GM12878 (cell line): ENCODE results near the gene ACTR2. TPM values are rescaled to one million over a fixed set of nuclear protein-coding genes. Genes with fewer than 3 reads are reported as not detected.

Source experiments
- ATAC-seq: fragments of 200-7000 bp; cut with Tn5 transposase; 3 replicates; pipeline ENCODE4 v1.9.1; 2020; ENCODE audit warnings: mild to moderate bottlenecking, moderate library complexity
- BruUV-seq: library from RNA; stranded (reverse); fragments of 400-500 nt; replicated peaks from 2 replicates; lab custom pipeline; 2021; lab: Mats Ljungman, UMichigan
- CTCF ChIA-PET: fragments of 300-600 bp; sonication (Branson Sonifier 250); formaldehyde crosslinking; extraction: SDS; loops from one replicate; lab custom pipeline; 2021; ENCODE audit warnings: inconsistent platforms; lab: Yijun Ruan, JAX
- POLR2A ChIA-PET: fragments of 350-600 bp; formaldehyde crosslinking; extraction: SDS; loops from one replicate; lab custom pipeline; 2021; ENCODE audit warnings: inconsistent platforms; lab: Charles Lee
- RAD21 ChIA-PET: fragments of 300-600 bp; sonication (Branson Sonifier 250); formaldehyde crosslinking; loops from one replicate; lab custom pipeline; 2023; ENCODE audit warnings: antibody characterized with exemption; ENCODE audit not compliant: unreplicated experiment; lab: Charles Lee
- SMC1A ChIA-PET: fragments of 300-600 bp; sonication (Branson Sonifier 250); formaldehyde crosslinking; loops from one replicate; lab custom pipeline; 2023; ENCODE audit not compliant: unreplicated experiment, uncharacterized antibody; lab: Charles Lee
- DNase-seq: peaks from one replicate; pipeline ENCODE4 v3.0.0-alpha.2; 2011; ENCODE audit warnings: low read depth, low spot score
- FAIRE-seq: peaks from 3 replicates; lab custom pipeline; 2011; peaks lifted over from hg19 to GRCh38; lab: Jason Lieb, UNC
- H2AFZ ChIP-seq: 2 replicates; pipeline ENCODE4 v1.6.0; 2011; ENCODE audit warnings: low read depth, low read length, control low read depth; ENCODE audit not compliant: control insufficient read depth
- H3K27ac ChIP-seq: 2 replicates; pipeline ENCODE4 v1.5.1; 2011; ENCODE audit warnings: control low read depth; ENCODE audit not compliant: control insufficient read depth, insufficient read depth
- H3K27me3 ChIP-seq, 2 experiments: replicated peaks in 1 of 2; 2 replicates each; pipeline versions ENCODE4 v1.6.0 to v1.6.1; 2011; ENCODE audit warnings: low read length in 1 of 2; ENCODE audit not compliant: control insufficient read depth in 2 of 2, insufficient read depth in 2 of 2
- H3K36me3 ChIP-seq, 2 experiments: 2 replicates each; pipeline ENCODE4 v1.5.1; 2011; ENCODE audit warnings: low read length in 1 of 2; ENCODE audit not compliant: control insufficient read depth in 2 of 2, insufficient read depth in 2 of 2
- H3K4me1 ChIP-seq: 2 replicates; pipeline ENCODE4 v1.6.1; 2011; ENCODE audit warnings: mild to moderate bottlenecking, low read length, moderate library complexity, mixed read lengths; ENCODE audit not compliant: control insufficient read depth, insufficient read depth
- H3K4me2 ChIP-seq: 2 replicates; pipeline ENCODE4 v1.6.0; 2011; ENCODE audit warnings: control low read depth; ENCODE audit not compliant: control insufficient read depth, insufficient read depth
- H3K4me3 ChIP-seq: fragments of 200-600 bp; sonication (generic); 2 replicates; pipeline ENCODE4 v1.5.1; 2016
- H3K79me2 ChIP-seq: 2 replicates; pipeline ENCODE4 v1.6.0; 2011; ENCODE audit warnings: low read length; ENCODE audit not compliant: control insufficient read depth, insufficient read depth
- H3K9ac ChIP-seq: 2 replicates; pipeline ENCODE4 v1.8.0; 2011; ENCODE audit warnings: low read length, control low read depth, mixed read lengths; ENCODE audit not compliant: control insufficient read depth, insufficient read depth
- H3K9me3 ChIP-seq: replicated peaks from 3 replicates; pipeline ENCODE4 v1.5.1; 2011; ENCODE audit warnings: mild to moderate bottlenecking, low read length; ENCODE audit not compliant: control insufficient read depth, insufficient read depth
- H4K20me1 ChIP-seq: 2 replicates; pipeline ENCODE4 v1.6.0; 2011; ENCODE audit not compliant: control insufficient read depth, insufficient read depth
- CEBPB ChIP-seq, 2 experiments: fragments of 150-350 bp in 1 of 2; IDR thresholded peaks; 2 replicates each; pipeline ENCODE4 v1.6.1; 2012 to 2014; ENCODE audit warnings: low read depth in 2 of 2, low read length in 2 of 2, borderline replicate concordance in 1 of 2, inconsistent platforms in 1 of 2
- CREM ChIP-seq: IDR thresholded peaks from 2 replicates; pipeline ENCODE4 v1.6.1; 2014; ENCODE audit warnings: antibody characterized with exemption, low read depth
- EGR1 ChIP-seq, 2 experiments: IDR thresholded peaks; 1 replicate in 1 of 2; 2 replicates in 1 of 2; pipeline ENCODE4 v1.6.1; 2011 to 2012; ENCODE audit warnings: low read depth in 2 of 2, low read length in 2 of 2, borderline replicate concordance in 1 of 2, mild to moderate bottlenecking in 1 of 2, moderate library complexity in 1 of 2
- FOXK2 ChIP-seq: fragments of 450-650 bp; IDR thresholded peaks from 2 replicates; pipeline ENCODE4 v1.6.1; 2017; ENCODE audit warnings: mild to moderate bottlenecking, moderate library complexity
- IKZF1 ChIP-seq: fragments of 450-650 bp; conservative IDR thresholded peaks from 2 replicates; pipeline ENCODE4 v1.6.1; 2017; ENCODE audit warnings: antibody characterized with exemption, mild to moderate bottlenecking
- NFXL1 ChIP-seq: fragments of 450-650 bp; IDR thresholded peaks from 2 replicates; pipeline ENCODE4 v1.6.1; 2017; ENCODE audit warnings: antibody characterized with exemption, mild to moderate bottlenecking, borderline replicate concordance
- POLR2AphosphoS5 ChIP-seq: IDR thresholded peaks from 2 replicates; pipeline ENCODE4 v1.6.1; 2011; ENCODE audit warnings: mild to moderate bottlenecking, low read length, inconsistent platforms
- POU2F2 ChIP-seq: IDR thresholded peaks from 3 replicates; pipeline ENCODE4 v1.6.1; 2011; ENCODE audit warnings: low read depth, mild to moderate bottlenecking, low read length, borderline replicate concordance
- SIX5 ChIP-seq: IDR thresholded peaks from 2 replicates; pipeline ENCODE4 v1.6.1; 2011; ENCODE audit warnings: mild to moderate bottlenecking, low read depth, low read length, moderate library complexity; ENCODE audit not compliant: severe bottlenecking
- SUZ12 ChIP-seq: fragments of 200-600 bp; sonication (generic); IDR thresholded peaks from one replicate; pipeline ENCODE4 v1.6.1; 2018; ENCODE audit warnings: antibody characterized with exemption, mild to moderate bottlenecking; ENCODE audit not compliant: unreplicated experiment
- TBL1XR1 ChIP-seq: IDR thresholded peaks from 2 replicates; pipeline ENCODE4 v1.6.1; 2012; ENCODE audit warnings: low read depth, low read length, improper control_type of control experiment
- WGBS: methylation state at CpG from one replicate; pipeline ENCODE4 v1.1.6; 2016; ENCODE audit warnings: low lambda C conversion rate; ENCODE audit not compliant: insufficient replicate concordance, insufficient coverage; ENCODE audit errors: missing lambda C conversion rate; 5-methylcytosine and 5-hydroxymethylcytosine counted together
- in situ Hi-C: fragments of 300-500 bp; cut with MboI; formaldehyde crosslinking; loops from 9 replicates; pipeline ENCODE4 v1.14.3; 2018; ENCODE audit warnings: mixed read lengths
- intact Hi-C: fragments of 100-400 bp; cut with micrococcal nuclease; formaldehyde crosslinking; loops from one replicate; pipeline ENCODE4 v1.14.2; 2022; ENCODE audit not compliant: unreplicated experiment
- polyA plus RNA-seq, 11 experiments: library from polyadenylated mRNA; depleted of rRNA in 4 of 11; unstranded in 6 of 11; stranded (reverse) in 5 of 11; fragments of >200 nt; fragmentation: Nextera tagmentation in 4 of 11; fragmentation: Illumina TruSeq in 1 of 11; extraction: Ambion mirVana in 4 of 11; extraction: Trizol in 1 of 11; gene quantifications; 1 replicate in 1 of 11; 2 replicates in 10 of 11; pipeline versions ENCODE4 v1.2.1 to v1.2.3, GENCODE V29; 2011 to 2016; ENCODE audit warnings: inconsistent platforms in 2 of 11, missing spikeins in 2 of 11, low read depth in 1 of 11
- total RNA-seq, 4 experiments: library from RNA; depleted of rRNA in 3 of 4; stranded (reverse); fragments of >200 nt in 3 of 4; fragmentation: Illumina TruSeq in 1 of 4; extraction: Trizol in 1 of 4; gene quantifications; 2 replicates each; pipeline versions ENCODE4 v1.2.1 to v1.2.3, GENCODE V29; 2013 to 2021
- TF ChIP-seq, protein P1 (sequence below): fragments of 450-650 bp; IDR thresholded peaks from 2 replicates; pipeline ENCODE4 v1.6.1; 2016; ENCODE audit warnings: mild to moderate bottlenecking
- TF ChIP-seq, protein P2 (sequence below): fragments of 450-650 bp; IDR thresholded peaks from 2 replicates; pipeline ENCODE4 v1.6.1; 2016; ENCODE audit warnings: mild to moderate bottlenecking, moderate library complexity, borderline replicate concordance
- TF ChIP-seq, protein P3 (sequence below): fragments of 450-650 bp; IDR thresholded peaks from 2 replicates; pipeline ENCODE4 v1.6.1; 2017; ENCODE audit warnings: antibody characterized with exemption, mild to moderate bottlenecking, moderate library complexity

Gene ACTR2
- total and polyA plus RNA-seq, 10 of the 15 experiments (the other 5 are each of a cell fraction or from before 2014, with no cell fraction given) = 94.2 to 401 (median 195) TPM

DNA sequence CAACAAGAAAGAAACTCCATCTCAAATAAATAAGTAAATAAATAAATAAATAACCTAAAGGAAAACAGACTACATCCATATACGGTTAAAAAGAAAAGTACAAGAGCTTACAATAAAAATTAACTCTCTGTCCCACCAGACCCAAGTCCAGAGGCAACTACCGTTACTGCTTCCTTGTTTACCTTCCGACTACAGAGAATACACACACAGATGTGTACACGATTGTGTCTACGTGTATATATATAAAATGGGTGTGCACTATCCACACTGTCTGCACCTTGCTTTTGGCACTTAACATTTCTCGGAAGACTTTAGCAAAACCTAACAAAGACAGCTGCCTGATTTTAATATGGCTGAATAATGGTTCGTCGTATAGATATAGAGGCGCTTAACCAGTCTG is 69.9 kb downstream of the ACTR2 start (continued):
- TF ChIP-seq CEBPB (IDR thresholded peaks at IDR 0.05; ENCODE audit: borderline replicate concordance in 1 of 2, low read depth in 2 of 2, low read length in 2 of 2) = no peak
- TF ChIP-seq, all 136 proteins: peak for 0

DNA sequence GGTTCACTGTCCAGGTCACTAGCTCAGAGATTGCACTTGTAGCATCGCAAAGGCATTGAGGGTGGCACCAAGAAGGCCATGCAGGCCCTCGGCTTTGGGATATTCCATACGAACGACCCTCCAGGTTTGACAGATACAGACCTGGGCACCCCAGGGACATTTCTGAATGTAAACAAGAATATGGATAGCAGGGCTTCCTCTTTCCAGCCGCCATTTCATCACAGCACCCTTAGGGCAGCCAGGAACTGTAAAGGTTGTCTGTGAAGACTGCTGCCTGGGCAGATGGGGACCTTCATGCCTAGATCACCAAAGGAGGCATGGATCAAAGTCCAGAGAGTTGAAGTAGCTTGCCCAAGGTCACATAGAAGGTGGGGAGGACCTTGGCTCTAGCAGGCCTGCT is 70.5 kb downstream of the ACTR2 start:
- no peak overlapping the region for H3K4me3 ChIP-seq
- H3K9me3 ChIP-seq = no peaks in the 10 kb centered on the region
- no peak overlapping the region for H2AFZ ChIP-seq
- DNase-seq (no peak), ATAC-seq (no peak), FAIRE-seq (no peak)
- no peak overlapping the region for H3K27ac ChIP-seq
- peaks cover 40% of the 10 kb centered on the region for H3K4me1 ChIP-seq
- H3K36me3 ChIP-seq = no peaks in the 10 kb centered on the region
- H3K9ac ChIP-seq = no peak overlapping the region
- no peaks in the 10 kb centered on the region for H3K79me2 ChIP-seq
- no peak overlapping the region for H3K4me2 ChIP-seq
- in situ Hi-C loops = no loop called here
- H4K20me1 ChIP-seq = no peaks in the 10 kb centered on the region
- CTCF ChIA-PET = interaction anchor here (0.8 to 1.9 kb wide), 3 partner anchors 20 to 53 kb away, joined by 3 to 5 read pairs (median 4); no protein-coding TSS in a partner anchor
- intact Hi-C loops = no loop called here
- BruUV-seq = no TSS peak
- peaks cover 0 to 2% of the 10 kb centered on the region in 2 experiments; a peak in 1 of 4 replicates for H3K27me3 ChIP-seq
- RAD21 ChIA-PET = interaction anchor here (0.7 to 1.1 kb wide), 2 partner anchors 22 to 68 kb away, joined by 3 read pairs; no protein-coding TSS in a partner anchor
- SMC1A ChIA-PET = interaction anchor here (1.4 kb wide), 1 partner anchor 21 kb away, joined by 6 read pairs; no protein-coding TSS in a partner anchor
- POLR2A ChIA-PET = interaction anchor here (0.9 kb wide), 1 partner anchor 21 kb away, joined by 3 read pairs; no protein-coding TSS in a partner anchor
- 32% methylated on average over 5 of the region's 5 CpGs for WGBS
- TF ChIP-seq CREM (no peak), TBL1XR1 (no peak), FOXK2 (no peak), EGR1 (IDR thresholded peaks at IDR 0.05; ENCODE audit: borderline replicate concordance in 1 of 2, low read depth in 2 of 2, low read length in 2 of 2) (no peak), IKZF1 (no peak), NFXL1 (no peak), SIX5 (no peak), SUZ12 (no peak), POLR2AphosphoS5 (no peak), POU2F2 (no peak)
- TF ChIP-seq, protein P1, sequence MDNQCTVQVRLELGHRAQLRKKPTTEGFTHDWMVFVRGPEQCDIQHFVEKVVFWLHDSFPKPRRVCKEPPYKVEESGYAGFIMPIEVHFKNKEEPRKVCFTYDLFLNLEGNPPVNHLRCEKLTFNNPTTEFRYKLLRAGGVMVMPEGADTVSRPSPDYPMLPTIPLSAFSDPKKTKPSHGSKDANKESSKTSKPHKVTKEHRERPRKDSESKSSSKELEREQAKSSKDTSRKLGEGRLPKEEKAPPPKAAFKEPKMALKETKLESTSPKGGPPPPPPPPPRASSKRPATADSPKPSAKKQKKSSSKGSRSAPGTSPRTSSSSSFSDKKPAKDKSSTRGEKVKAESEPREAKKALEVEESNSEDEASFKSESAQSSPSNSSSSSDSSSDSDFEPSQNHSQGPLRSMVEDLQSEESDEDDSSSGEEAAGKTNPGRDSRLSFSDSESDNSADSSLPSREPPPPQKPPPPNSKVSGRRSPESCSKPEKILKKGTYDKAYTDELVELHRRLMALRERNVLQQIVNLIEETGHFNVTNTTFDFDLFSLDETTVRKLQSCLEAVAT = no peak
- TF ChIP-seq, protein P2, sequence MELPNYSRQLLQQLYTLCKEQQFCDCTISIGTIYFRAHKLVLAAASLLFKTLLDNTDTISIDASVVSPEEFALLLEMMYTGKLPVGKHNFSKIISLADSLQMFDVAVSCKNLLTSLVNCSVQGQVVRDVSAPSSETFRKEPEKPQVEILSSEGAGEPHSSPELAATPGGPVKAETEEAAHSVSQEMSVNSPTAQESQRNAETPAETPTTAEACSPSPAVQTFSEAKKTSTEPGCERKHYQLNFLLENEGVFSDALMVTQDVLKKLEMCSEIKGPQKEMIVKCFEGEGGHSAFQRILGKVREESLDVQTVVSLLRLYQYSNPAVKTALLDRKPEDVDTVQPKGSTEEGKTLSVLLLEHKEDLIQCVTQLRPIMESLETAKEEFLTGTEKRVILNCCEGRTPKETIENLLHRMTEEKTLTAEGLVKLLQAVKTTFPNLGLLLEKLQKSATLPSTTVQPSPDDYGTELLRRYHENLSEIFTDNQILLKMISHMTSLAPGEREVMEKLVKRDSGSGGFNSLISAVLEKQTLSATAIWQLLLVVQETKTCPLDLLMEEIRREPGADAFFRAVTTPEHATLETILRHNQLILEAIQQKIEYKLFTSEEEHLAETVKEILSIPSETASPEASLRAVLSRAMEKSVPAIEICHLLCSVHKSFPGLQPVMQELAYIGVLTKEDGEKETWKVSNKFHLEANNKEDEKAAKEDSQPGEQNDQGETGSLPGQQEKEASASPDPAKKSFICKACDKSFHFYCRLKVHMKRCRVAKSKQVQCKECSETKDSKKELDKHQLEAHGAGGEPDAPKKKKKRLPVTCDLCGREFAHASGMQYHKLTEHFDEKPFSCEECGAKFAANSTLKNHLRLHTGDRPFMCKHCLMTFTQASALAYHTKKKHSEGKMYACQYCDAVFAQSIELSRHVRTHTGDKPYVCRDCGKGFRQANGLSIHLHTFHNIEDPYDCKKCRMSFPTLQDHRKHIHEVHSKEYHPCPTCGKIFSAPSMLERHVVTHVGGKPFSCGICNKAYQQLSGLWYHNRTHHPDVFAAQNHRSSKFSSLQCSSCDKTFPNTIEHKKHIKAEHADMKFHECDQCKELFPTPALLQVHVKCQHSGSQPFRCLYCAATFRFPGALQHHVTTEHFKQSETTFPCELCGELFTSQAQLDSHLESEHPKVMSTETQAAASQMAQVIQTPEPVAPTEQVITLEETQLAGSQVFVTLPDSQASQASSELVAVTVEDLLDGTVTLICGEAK = no peak
- TF ChIP-seq, protein P3, sequence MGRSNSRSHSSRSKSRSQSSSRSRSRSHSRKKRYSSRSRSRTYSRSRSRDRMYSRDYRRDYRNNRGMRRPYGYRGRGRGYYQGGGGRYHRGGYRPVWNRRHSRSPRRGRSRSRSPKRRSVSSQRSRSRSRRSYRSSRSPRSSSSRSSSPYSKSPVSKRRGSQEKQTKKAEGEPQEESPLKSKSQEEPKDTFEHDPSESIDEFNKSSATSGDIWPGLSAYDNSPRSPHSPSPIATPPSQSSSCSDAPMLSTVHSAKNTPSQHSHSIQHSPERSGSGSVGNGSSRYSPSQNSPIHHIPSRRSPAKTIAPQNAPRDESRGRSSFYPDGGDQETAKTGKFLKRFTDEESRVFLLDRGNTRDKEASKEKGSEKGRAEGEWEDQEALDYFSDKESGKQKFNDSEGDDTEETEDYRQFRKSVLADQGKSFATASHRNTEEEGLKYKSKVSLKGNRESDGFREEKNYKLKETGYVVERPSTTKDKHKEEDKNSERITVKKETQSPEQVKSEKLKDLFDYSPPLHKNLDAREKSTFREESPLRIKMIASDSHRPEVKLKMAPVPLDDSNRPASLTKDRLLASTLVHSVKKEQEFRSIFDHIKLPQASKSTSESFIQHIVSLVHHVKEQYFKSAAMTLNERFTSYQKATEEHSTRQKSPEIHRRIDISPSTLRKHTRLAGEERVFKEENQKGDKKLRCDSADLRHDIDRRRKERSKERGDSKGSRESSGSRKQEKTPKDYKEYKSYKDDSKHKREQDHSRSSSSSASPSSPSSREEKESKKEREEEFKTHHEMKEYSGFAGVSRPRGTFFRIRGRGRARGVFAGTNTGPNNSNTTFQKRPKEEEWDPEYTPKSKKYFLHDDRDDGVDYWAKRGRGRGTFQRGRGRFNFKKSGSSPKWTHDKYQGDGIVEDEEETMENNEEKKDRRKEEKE = no peak
